Panc1 (cell line): ENCODE measurements around the gene ZFP1.

Experiments used
- POLR2AphosphoS5 ChIP-seq: IDR thresholded peaks from 2 replicates; pipeline ENCODE4 v1.6.1; 2012; ENCODE audit warnings: mild to moderate bottlenecking, low read depth, low read length, moderate library complexity
- TCF7L2 ChIP-seq: IDR thresholded peaks from 2 replicates; pipeline ENCODE4 v1.6.1; 2011; ENCODE audit warnings: mild to moderate bottlenecking, low read depth, low read length, inconsistent platforms
- TF ChIP-seq, protein P1 (sequence below): fragments of 450-650 bp; IDR thresholded peaks from 2 replicates; pipeline ENCODE4 v1.5.1; 2017; ENCODE audit warnings: mild to moderate bottlenecking
- TF ChIP-seq, protein P2 (sequence below), 2 experiments: IDR thresholded peaks; 2 replicates each; pipeline ENCODE4 v1.6.1; 2011 to 2012; ENCODE audit warnings: low read depth in 2 of 2, control low read depth in 1 of 2, low read length in 1 of 2, mild to moderate bottlenecking in 1 of 2, moderate library complexity in 1 of 2; ENCODE audit not compliant: insufficient read depth in 1 of 2

DNA sequence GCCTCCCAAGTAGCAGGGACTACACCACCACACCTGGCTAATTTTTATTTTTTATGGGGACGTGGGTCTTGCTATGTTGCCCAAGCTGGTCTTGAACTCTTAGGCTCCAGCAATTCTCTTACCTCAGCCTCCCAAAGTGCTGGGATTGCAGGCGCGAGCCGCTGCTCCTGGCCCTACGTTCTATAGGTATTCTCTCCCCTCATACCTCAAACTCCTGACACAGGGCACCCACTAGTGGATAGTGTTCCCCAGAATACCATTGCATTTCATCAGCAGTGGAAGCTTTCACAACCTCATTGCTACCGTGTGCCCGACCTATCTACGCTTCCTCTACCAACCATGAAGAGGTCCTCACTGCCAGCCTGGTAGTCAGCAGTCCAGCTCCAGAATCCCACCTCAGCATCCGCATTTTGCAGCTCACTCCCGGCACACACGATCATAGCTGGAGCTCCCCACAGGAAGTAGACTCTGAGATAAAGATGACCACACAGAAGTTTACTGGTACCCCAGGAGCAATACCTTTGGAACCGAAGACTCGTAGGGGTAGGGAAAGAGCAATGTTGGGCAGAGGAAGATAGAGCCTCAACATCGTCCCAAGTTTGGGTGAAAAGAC, 49.3 kb downstream of the ZFP1 start:
- TF ChIP-seq POLR2AphosphoS5, result no peak
- TF ChIP-seq, protein P1, sequence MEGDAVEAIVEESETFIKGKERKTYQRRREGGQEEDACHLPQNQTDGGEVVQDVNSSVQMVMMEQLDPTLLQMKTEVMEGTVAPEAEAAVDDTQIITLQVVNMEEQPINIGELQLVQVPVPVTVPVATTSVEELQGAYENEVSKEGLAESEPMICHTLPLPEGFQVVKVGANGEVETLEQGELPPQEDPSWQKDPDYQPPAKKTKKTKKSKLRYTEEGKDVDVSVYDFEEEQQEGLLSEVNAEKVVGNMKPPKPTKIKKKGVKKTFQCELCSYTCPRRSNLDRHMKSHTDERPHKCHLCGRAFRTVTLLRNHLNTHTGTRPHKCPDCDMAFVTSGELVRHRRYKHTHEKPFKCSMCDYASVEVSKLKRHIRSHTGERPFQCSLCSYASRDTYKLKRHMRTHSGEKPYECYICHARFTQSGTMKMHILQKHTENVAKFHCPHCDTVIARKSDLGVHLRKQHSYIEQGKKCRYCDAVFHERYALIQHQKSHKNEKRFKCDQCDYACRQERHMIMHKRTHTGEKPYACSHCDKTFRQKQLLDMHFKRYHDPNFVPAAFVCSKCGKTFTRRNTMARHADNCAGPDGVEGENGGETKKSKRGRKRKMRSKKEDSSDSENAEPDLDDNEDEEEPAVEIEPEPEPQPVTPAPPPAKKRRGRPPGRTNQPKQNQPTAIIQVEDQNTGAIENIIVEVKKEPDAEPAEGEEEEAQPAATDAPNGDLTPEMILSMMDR, result no peak
- TF ChIP-seq, protein P2, sequence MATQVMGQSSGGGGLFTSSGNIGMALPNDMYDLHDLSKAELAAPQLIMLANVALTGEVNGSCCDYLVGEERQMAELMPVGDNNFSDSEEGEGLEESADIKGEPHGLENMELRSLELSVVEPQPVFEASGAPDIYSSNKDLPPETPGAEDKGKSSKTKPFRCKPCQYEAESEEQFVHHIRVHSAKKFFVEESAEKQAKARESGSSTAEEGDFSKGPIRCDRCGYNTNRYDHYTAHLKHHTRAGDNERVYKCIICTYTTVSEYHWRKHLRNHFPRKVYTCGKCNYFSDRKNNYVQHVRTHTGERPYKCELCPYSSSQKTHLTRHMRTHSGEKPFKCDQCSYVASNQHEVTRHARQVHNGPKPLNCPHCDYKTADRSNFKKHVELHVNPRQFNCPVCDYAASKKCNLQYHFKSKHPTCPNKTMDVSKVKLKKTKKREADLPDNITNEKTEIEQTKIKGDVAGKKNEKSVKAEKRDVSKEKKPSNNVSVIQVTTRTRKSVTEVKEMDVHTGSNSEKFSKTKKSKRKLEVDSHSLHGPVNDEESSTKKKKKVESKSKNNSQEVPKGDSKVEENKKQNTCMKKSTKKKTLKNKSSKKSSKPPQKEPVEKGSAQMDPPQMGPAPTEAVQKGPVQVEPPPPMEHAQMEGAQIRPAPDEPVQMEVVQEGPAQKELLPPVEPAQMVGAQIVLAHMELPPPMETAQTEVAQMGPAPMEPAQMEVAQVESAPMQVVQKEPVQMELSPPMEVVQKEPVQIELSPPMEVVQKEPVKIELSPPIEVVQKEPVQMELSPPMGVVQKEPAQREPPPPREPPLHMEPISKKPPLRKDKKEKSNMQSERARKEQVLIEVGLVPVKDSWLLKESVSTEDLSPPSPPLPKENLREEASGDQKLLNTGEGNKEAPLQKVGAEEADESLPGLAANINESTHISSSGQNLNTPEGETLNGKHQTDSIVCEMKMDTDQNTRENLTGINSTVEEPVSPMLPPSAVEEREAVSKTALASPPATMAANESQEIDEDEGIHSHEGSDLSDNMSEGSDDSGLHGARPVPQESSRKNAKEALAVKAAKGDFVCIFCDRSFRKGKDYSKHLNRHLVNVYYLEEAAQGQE (IDR thresholded peaks at IDR 0.05; ENCODE audit: insufficient read depth in 1 of 2, low read depth in 2 of 2, low read length in 1 of 2), result no peak
- no peak for TF ChIP-seq TCF7L2
